Non-pigmented ciliary epithelial cell (primary cell): ENCODE results near the gene TSSK2.

Source experiments
- DNase-seq: peaks from one replicate; pipeline ENCODE4 v3.0.0-alpha.2; 2010; ENCODE audit warnings: low read depth

TSSK2 gene

DNA sequence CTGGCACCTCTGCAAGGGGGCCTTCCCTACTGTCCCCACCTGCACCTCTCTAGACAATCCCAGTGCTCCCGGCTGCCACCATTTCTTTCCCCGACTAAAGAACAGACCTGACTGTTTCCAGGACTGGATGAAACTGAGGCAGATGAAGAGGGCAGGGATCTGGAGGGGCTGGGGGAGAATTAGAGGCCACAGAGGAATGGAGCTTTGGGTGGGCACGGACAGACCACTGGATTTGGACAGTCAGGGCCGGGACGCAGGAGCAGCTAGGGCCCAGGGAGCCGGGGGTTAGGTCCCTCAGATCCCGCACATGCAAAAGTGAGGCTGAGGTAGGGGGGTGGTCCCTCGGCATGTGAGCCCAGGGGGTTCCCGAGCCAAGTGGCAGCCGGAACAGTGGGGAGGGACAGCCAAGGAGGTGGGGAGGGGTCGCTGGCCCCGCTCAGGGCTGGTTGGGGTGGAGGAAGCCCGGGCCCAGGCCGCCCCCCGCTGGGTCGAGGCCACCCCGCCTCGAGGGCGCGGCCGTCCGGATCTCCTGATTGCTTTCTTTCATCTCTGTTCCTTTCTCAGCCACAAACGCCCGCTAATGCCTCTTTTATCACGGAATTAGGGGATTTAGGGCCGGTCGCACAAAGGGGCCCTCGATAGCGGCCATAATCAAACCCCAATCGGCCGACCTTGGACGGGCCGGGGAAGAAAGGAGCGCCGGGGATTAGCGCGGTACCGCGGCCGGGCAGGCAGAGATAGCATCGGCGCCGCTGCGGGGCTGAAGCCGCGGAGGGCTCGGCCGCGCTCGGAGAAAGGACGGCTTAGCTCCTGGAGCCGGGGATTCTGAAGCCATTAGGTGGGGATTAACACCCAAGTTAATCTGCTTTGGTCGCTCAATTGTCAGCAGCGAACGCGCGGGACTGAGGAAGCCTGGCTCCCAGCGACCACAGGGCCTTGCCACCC lies 38.2 kb downstream of the TSSK2 start:
- no peak for DNase-seq

DNA sequence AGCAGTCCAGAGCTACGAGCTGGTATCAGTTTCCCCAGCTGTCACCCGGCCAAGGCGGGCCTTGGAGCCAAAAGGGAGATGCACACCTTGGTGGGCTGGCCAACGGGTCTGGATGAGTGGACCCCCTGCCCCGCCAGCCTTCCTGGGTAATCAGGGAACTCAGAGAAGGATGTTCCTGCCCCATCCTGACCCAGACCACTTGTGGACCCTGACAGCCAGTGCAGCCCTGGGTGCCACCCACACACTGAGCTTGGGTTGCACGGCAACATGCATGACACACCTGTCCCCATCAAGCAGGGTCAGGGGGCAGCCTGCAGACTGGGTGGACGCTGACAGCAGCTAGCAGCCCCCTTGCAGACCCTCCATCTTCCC lies 38.8 kb downstream of the TSSK2 start:
- no peak for DNase-seq

DNA sequence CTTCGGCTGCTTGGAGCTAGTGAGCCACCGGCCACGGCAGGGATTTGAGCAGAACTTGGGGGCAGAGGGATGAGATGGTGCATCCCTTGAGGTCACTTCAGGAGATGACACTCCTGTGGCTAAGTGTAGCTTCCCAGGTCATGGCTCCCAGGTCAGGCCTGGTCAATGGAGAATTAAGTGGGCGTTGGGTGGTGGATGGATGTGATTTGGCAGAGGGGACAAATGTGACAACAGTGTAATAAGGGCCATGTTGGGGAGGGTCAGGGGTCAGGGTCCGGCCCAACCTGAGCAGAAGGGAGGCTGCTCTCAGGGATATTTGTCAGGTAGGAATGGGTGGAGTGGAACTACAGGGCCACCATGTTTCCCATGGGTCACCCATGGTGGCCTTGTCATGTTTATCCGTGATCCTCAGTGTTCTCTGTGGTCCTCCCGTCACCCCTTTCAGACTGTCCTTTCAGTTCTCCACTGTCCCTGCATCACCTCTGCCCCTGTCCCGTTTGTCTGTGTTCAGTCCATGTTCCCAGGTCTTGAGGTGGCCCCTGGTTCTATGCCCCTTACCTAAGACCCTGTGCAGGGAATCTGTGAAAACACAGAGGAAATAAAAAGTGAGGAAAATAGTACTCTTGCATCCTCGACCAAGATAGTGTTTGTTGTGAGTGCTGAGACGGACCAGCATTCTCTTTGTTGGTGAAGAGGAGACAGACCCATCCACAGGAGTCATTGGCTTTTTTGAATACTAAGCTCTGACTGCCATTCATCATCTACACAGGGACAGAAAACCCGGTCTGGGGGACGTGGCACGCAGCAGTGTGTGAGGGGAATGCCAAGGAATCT lies 41.3 kb downstream of the TSSK2 start:
- DNase-seq: no peak

DNA sequence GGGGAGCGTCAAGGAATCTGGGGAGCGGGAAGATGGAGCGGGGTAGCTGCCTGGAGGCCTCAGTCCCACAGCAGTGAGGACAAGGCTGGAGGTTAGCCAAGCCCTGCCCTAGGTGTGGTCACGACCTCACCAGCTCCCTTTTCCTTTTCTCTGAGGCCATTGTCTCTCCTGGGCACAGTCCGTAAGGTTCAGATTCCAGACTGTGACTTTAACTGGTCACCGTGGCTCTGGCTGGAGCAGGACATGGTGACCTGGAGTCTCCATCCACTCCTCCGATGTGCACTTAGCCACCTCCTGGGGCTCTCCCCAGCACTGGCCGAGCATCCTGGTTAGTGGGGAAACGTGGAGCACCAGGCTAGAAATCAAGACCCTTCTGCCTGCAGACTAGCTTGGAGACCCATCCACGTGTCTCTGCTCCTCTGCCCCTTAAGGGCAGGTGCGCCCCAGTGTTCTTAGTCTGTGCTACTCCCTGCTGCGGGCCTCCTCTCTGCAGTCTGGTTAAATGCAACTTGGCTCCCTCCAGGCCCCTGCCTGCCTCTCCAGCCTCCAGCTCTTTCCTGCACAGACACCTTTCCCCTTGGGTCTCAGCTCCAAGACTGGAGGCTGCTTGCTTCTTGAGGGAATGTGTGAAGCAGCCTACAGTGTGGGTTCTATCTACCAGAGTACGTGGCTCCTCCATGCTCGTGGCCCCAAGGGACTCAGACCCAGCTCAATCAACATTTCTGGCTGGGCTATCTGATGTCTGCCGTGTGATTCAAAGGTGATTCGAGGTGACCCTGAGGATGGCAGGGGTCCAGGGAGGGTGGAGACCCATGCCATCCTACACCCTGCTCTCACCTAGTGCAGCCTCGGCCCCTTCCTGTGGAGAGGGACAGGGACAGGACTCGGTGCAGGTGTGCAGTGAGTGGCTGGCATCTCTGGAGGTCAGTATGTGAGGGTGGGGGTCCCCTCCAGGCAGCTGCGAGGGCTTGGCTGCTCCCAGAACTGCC lies 42.2 kb downstream of the TSSK2 start:
- no peak for DNase-seq

DNA sequence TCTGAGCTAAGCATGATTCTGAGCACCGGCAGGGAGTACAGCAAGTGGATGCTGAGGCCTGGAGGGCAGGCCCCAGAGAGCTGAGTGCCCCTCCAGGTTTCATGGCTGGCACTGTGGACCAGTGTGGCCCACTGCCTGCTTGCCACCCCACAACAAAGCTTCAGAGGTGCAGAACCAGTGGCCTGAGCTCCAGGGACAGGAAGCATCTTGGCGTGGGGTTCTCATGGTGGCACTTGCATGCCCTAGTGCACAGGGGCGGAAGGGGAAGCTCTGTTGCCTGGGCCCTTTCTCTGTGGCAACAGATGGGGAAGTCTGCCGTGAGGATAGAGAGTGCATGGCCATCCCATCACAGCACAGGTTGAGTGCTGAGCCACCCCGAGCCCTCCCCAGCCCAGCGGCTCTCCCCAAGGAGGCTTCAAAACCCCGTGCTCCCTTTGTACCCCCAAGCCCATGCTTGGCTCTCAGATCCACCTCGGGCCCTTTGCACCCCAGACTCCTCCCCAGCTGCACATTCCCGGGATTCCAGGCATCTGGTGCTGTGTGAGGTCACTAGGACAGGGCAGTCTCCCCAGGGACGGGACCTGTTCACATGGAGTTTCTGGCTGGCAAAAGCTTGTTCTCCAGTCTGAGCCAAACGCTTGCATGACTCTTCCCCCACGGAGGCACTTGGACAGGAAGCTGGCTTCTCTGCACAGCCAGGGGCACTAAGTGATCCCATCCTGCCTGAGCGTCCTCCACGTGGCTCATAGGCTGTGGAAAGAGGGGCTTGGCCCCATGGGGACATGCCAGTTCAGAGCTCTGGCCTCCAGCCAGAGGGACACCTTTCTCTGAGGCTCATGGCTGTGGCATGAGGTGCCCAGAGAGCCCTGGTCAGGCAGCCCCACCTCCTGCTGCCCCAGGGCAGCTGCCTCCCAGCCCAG lies 43.3 kb downstream of the TSSK2 start:
- DNase-seq: no peak

DNA sequence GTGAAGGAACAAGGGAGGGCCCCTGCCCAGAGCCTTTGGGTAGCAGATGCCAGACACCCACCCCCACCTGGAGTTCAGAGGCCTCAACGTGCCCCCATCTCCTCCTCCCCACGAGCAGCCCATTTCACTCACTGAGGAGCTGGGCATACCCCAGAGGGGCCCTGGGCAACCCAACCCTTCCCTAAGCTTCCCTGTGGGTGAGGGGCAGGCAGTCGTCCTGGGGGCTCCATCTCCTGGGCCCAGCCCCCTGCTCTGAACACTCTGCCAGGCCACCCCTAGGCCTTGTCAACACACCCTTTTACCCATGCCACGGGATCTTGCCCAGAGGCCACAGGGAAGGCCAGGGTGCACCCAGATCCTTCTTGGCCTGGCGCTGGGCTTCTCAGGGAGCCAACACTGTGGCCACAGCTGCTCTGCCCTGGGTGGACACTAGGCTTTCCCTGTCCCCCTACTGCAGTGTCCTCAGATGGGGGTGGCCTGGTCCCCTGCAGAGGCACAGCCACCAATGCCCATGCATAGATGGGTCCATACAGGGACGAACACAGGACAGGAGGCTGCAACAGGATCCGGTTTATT lies 44.0 kb downstream of the TSSK2 start:
- no peak for DNase-seq

DNA sequence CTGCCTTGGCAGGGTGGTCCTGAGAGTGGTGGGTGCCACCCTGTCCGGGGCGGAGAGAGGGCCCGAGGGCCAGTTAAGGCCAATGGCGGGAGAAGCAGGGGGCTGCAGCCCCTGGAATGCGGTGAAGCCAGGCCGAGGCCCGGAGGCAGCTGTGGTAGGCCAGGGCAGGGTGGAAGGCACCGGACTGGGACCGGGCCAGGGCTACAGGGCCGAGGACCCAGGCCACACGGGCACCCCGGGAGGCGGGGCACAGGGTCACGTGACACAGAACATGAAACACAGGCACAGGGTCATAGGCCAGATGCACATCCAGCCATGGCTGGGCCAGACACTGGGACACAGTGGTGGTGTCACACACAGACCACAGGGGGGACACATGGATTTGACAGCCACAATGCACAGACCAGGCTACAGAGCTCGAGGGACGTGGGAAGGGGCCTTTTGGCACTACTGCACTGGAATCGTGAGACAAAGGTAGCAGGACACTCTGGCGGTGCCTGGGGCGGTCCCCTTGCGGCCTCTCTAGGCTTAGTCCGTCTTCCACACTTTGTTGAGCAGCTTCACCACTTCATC lies 44.6 kb downstream of the TSSK2 start:
- DNase-seq: no peak

DNA sequence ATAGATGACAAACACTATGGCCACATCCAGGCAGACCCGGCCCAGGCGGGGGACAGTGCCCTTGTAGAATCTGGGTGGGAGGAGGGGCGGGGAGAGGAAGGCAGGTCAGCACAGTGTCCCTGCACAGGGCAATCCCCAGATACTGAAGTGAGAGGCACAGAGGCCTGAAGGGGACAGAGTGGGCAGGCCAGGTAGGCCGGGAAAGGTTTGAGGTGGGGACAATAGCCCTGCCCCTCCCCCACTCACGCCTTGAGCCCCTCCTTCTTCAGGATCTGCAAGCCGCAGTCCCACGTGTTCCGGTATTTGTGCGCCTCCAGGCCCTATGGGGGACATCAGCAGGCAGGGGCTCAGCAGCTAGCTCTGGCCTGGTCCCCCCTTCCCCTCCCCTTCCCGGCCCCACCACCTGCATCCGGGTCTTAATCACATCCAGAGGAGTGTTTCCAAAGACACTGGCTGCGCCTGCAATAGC lies 45.1 kb downstream of the TSSK2 start:
- no peak for DNase-seq

DNA sequence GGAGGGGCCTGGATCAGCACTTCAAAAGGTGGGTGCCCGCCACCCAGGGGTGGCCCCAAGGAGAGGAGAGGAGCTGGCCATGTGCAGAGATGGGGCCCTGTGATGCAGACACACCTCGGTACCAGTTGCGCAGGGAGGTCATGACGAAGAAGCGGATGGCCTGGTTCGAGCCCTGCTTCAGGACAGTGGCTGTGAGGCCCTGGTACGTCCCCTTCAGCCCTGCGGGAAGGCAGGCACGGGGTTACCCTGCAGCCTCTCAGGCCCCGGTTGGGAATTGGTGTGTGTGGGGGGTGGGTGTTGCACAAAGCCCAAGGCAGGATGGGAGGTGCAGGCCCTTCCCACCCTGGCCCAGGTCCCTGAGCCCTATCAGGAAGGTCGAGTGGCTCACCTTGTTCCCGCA lies 45.6 kb downstream of the TSSK2 start:
- DNase-seq: no peak

DNA sequence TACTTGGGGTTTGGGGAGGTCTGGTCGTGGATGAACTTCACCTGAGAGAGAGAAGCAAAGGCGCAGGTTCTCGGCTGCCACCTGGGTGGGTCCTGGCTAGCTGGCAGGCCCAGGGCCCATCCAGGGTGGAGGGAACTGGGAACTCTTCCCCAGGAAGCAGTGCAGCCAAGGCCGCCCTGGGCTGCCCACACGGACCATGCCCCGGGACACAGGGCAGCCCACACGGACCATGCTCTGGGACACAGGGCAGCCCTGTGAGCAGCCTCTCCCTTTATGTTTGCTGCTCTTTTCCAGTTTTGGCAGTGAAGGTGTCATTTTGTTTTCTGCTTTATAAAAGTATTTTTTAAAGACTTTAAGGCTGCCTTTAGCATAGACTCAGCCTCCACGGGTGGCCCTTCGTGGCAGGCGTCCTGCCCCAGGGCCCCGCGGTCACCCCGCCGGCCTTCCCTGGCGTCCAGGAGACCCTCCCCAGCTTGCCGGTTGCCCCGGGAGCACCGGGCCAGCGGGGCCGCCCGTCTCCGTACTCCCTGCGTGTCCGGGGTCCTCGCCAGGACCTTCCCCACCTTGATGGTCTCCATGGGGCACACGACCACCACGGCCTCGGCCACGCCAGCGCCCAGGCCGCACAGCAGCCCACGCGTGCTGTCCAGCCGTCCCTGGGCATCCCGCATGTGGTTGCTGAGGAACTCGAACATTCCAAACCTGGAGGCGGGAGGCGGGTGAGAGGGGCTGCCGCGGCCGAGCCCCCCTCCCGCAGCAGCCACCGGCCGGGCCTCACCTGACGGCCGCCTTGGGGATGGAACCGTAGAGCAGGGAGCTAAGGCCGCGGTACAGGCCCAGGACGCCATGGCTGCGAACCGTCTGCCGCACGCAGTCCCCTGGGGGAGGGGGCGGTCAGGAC lies 46.3 kb downstream of the TSSK2 start:
- no peak for DNase-seq

DNA sequence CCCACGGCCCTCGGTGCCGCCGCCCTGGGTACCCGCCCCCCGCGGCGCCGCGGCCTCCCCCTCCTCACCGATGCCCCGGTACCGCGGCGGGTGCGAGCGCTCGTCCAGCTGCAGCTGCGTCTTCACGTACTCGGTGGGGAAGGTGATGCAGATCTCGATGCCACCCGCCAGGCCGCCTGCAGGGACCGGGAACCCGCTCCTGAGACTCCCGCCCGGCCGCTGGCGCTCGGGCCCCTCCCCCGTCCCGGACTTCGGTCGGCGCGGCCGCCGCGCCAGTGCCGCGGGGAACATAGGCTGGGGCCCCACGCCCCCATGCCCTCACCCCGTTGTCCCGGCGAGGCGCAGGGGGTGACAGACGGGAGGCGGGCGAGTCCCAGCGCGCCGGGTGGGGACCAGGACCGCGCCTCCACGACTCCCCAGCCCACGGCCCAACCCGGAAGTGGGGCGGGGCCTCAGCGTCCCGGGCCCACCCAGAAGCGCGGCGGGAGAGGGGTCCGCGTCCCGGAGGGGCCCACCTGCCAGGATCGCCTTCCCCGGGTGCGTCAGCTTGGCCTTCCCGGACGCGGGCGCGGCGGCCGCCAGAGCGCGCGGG lies 47.1 kb downstream of the TSSK2 start:
- no peak for DNase-seq

DNA sequence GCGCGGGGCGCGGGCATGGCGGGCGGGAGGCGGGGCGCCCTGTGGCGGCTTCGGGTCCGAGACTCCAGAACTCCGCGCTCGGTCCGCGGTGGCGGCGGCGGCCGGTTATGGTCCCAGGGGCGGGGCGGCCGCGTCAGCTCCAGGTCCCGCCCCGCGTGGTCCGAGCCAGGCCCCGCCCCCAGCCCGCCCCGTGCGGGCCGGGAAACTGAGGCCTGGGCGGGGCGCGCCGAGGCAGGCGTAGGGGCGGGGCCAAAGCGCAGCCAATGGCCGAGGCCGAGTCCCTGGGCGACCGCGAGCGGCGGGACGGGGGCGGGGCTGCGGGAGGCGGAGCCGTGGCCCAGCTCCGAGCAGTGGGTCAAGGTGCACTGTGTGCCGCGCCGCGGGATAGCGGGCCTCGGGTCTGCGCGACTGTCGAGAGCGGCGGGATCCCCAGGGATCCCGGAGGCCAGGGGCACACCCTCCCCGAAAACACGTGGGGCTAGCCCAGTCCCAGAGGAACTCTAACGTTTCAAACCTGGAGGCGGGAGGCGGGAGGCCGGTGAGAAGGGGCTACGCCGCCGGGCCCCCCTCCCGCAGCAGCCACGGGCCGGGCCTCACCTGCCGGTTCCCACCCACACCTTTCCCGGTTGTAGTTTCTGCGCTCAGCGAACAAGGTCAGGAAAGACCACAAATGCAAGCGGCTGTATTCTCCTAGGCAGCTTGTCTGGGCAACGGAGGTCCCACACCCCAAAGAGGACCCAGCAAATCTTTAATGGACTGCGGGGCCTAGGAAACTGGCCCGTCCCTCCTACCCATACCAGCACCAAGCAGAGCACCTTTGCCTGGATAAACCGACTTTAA lies 47.8 kb downstream of the TSSK2 start, which contains the start of gene SLC25A1:
Gene SLC25A1, minus strand, starts transcription at position 80 of the 840 bp plus-strand sequence. Its CDS starts 63 bp downstream, at position 17.
- no peak for DNase-seq

DNA sequence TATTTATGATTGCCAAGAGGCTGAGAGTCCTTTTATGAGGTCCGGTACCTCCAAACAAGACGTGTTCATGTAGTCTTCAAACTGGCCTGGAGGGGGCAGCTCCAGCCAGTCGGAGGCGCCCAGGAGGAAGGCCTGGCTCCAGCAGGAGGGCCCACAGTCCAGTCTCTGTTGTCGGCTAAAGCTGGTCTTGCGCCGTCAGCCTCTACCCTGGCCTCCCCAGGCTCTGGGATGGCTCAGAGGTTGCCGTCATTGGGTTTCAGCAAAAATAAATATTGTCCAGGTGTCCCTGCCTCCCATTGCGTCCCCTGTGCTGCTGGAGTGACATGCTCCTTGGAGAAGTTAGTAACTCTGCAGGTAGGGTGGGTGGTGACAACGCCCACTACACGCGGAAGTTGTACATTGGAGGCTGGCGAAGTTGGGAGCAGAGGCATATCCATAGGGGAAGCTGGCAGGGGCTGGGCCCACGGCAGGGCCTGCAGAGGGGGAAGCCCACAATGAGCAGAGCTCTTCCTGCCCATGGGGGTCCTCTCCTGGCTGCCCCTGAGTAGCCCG lies 48.5 kb downstream of the TSSK2 start:
- peak; percentile 60 for DNase-seq

DNA sequence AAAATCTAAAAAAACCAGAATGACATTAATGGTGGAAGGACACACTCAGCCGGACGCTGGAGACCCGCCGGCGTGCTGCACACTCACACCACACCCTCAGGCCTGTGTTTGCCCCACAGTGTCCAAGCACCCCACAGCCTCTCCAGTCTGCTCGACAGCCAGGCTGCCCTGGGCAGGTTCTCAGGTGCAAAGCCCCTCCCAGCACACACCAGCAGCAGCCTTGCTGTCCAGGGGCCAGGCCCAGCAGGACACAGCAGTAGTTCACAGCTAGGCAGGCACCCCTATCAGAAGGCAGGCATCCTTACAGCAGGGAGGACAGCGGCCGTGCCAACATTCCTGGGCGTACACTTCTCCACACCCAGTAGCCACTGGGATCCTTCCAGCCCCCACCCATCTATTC lies 49.1 kb downstream of the TSSK2 start:
- no peak for DNase-seq

DNA sequence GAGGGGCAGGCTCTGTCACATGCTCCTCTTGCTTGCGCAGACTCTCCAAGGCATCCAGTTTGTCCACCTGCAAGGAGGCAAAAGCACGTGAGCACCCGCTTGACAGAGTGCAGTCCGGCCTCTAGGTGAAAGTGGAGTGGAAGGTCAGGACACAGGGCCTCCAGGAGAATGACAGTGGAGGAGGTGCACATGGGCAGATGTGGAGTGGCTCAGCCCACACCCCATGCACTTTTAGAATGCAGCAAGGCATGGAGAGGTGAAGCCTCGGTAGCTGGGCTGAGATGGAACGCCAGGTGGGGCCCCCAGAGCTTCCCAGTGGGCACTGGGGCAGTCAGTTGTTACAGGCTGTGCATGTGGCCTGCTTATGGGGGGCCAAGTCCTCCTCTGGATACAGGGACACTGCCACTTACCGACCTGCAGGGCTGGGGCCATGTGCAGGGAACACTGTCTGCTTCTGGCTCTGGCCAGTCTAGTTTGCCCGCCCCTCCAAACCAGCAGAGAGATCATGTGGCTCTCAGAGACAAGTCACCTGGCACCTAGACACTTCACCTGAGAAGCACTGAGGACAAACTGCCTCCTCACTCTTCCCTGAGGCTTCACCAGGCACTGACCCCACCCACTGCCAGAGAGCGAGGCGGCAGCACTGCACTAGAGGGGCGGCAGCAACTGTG lies 49.8 kb downstream of the TSSK2 start:
- no peak for DNase-seq

DNA sequence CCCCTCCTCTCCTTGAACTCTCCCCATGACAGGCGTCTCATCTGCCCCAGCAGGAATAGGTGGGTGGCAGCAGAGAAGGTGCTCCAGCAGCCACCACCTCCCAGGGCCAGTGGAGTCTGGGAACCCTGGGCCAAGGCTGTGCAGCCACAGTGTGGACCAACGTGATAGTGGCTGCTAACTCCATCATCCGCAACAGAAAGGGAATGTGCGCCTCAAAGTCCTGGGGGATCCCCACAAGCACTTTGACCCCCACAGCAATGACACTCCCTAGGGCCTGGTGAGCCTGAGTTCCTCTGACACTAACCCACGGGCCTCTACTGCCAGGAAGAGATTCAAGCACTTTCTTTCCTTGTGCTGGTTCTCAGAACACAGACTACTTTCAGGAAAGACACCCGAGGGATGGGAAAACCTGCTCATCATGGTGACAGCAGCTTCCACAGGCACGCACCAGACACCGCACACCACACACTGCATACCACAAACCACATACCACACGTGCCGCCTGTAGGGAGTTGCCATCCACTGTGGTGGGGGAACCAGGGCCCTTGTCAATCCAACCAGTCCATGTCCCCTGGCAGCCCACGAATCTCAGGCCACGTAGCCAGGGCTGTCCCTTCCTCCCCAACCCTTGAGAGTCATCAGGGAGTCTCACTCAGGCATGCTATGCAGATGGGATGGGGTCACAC lies 50.8 kb downstream of the TSSK2 start:
- no peak for DNase-seq
